Astrocyte (in vitro differentiated cells and primary cell): ENCODE data around the gene EN2. TPM values are rescaled to one million over a fixed set of nuclear protein-coding genes. Genes with fewer than 3 reads are reported as not detected.

ENCODE experiments used
- DNase-seq: peaks from one replicate; pipeline ENCODE4 v3.0.0-alpha.2; 2010; ENCODE audit warnings: low read depth
- FAIRE-seq: peaks from 2 replicates; lab custom pipeline; 2011; peaks lifted over from hg19 to GRCh38; lab: Jason Lieb, UNC
- H2AFZ ChIP-seq: 2 replicates; pipeline ENCODE4 v1.6.0; 2012; ENCODE audit warnings: low read depth, low read length, inconsistent platforms
- H3K27ac ChIP-seq: 2 replicates; pipeline ENCODE4 v1.5.1; 2011; ENCODE audit warnings: low read depth, low read length, inconsistent platforms
- H3K27me3 ChIP-seq: 2 replicates; pipeline ENCODE4 v1.6.0; 2011; ENCODE audit warnings: low read length, inconsistent platforms; ENCODE audit not compliant: insufficient read depth
- H3K36me3 ChIP-seq: 2 replicates; pipeline ENCODE4 v1.5.1; 2011; ENCODE audit warnings: low read length, inconsistent platforms; ENCODE audit not compliant: insufficient read depth
- H3K4me1 ChIP-seq: 2 replicates; pipeline ENCODE4 v1.5.1; 2011; ENCODE audit warnings: low read length, inconsistent platforms; ENCODE audit not compliant: insufficient read depth
- H3K4me2 ChIP-seq: 2 replicates; pipeline ENCODE4 v1.6.0; 2012; ENCODE audit warnings: low read length, inconsistent platforms
- H3K4me3 ChIP-seq: 2 replicates; pipeline ENCODE4 v1.5.1; 2011; ENCODE audit warnings: low read depth, mild to moderate bottlenecking, low read length, inconsistent platforms; ENCODE audit not compliant: insufficient read depth
- H3K79me2 ChIP-seq: 2 replicates; pipeline ENCODE4 v1.6.0; 2012; ENCODE audit warnings: mild to moderate bottlenecking, low read length, inconsistent platforms; ENCODE audit not compliant: insufficient read depth
- H3K9ac ChIP-seq: 2 replicates; pipeline ENCODE4 v1.6.0; 2012; ENCODE audit warnings: mild to moderate bottlenecking, low read length, inconsistent platforms
- H3K9me3 ChIP-seq: 2 replicates; pipeline ENCODE4 v1.5.1; 2012; ENCODE audit warnings: low read depth, mild to moderate bottlenecking, low read length, inconsistent platforms; ENCODE audit not compliant: insufficient read depth
- H4K20me1 ChIP-seq: 2 replicates; pipeline ENCODE4 v1.6.0; 2012; ENCODE audit warnings: low read length, inconsistent platforms; ENCODE audit not compliant: insufficient read depth
- H3K27ac Mint-ChIP-seq: one replicate; pipeline ENCODE4 v1.8.0; 2021; ENCODE audit warnings: mild to moderate bottlenecking, mixed read lengths; ENCODE audit not compliant: unreplicated experiment
- H3K27me3 Mint-ChIP-seq: one replicate; pipeline ENCODE4 v1.8.0; 2021; ENCODE audit warnings: low read depth, mixed read lengths; ENCODE audit not compliant: unreplicated experiment
- H3K36me3 Mint-ChIP-seq: one replicate; pipeline ENCODE4 v1.8.0; 2021; ENCODE audit warnings: low read depth, mixed read lengths; ENCODE audit not compliant: unreplicated experiment
- H3K4me1 Mint-ChIP-seq: one replicate; pipeline ENCODE4 v1.8.0; 2021; ENCODE audit warnings: low read depth, mixed read lengths; ENCODE audit not compliant: unreplicated experiment
- H3K4me3 Mint-ChIP-seq: one replicate; pipeline ENCODE4 v1.8.0; 2021; ENCODE audit warnings: mild to moderate bottlenecking, moderate library complexity, mixed read lengths; ENCODE audit not compliant: unreplicated experiment
- H3K9me3 Mint-ChIP-seq: one replicate; pipeline ENCODE4 v1.8.0; 2021; ENCODE audit warnings: mild to moderate bottlenecking, mixed read lengths; ENCODE audit not compliant: unreplicated experiment
- EZH2 ChIP-seq: IDR thresholded peaks from 2 replicates; pipeline ENCODE4 v1.6.1; 2012; ENCODE audit warnings: mild to moderate bottlenecking, low read length, inconsistent platforms; ENCODE audit not compliant: insufficient read depth
- total RNA-seq: library from RNA; stranded (reverse); gene quantifications from 2 replicates; pipeline ENCODE4 v1.2.1, GENCODE V29; 2021
- TF ChIP-seq, protein P1 (sequence below): IDR thresholded peaks from 2 replicates; pipeline ENCODE4 v1.5.1; 2011; ENCODE audit warnings: low read depth, mild to moderate bottlenecking, inconsistent platforms, low read length, moderate library complexity; ENCODE audit not compliant: insufficient read depth

The EN2 gene
- total RNA-seq, 1 donor from 2014 or later, result not detected

DNA sequence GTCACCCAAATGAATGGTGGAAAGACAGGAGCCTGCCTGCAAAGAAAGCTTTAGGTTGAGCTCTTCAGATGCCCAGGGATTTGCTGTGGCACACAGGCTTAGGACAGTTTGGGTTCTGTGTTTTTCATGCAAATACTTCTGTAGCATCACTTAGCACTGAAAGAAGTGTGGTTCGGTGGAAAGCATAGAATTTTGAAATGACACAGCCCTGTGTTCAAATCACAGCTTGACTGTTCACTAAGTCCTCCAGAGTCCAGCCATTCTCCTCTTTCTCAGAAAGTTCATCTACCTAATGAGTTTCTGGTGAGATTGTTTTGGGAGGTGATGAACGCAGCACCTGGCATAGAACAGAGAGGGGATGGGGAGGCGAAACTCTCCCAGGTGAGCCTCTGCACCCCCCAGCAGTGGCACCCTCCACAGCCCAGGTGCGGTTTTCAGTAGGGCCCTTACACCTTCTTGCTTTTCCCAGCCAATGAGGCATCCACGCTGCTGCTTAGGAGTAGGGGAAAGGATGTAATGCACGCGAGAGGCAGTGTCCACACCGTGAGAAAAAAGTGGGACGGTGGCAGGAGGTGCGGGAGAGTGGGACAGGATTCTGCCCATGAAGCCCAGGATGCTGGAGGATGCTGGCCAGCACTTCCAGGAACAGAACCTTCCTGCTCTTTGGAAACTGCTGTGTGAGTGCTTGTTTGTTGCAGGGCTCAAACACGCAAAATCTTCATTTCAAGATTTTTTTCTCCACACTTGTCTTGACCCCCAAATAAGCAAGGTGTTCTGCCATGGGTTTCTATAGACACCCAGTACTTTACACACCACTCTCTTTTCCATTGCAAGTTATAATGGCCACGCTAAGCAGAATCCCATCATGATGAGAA is 11.6 kb downstream of the EN2 start:
- no peaks in the 10 kb centered on the region for H4K20me1 ChIP-seq
- peaks cover 3% of the 10 kb centered on the region for H3K4me1 ChIP-seq
- H3K9me3 ChIP-seq, result no peaks in the 10 kb centered on the region
- H3K27me3 Mint-ChIP-seq, result peaks cover 79% of the 10 kb centered on the region
- no peak overlapping the region for H3K4me3 ChIP-seq
- TF ChIP-seq, protein P1, sequence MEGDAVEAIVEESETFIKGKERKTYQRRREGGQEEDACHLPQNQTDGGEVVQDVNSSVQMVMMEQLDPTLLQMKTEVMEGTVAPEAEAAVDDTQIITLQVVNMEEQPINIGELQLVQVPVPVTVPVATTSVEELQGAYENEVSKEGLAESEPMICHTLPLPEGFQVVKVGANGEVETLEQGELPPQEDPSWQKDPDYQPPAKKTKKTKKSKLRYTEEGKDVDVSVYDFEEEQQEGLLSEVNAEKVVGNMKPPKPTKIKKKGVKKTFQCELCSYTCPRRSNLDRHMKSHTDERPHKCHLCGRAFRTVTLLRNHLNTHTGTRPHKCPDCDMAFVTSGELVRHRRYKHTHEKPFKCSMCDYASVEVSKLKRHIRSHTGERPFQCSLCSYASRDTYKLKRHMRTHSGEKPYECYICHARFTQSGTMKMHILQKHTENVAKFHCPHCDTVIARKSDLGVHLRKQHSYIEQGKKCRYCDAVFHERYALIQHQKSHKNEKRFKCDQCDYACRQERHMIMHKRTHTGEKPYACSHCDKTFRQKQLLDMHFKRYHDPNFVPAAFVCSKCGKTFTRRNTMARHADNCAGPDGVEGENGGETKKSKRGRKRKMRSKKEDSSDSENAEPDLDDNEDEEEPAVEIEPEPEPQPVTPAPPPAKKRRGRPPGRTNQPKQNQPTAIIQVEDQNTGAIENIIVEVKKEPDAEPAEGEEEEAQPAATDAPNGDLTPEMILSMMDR, result no peak
- no peak for TF ChIP-seq EZH2
- H3K36me3 Mint-ChIP-seq, result no peaks in the 10 kb centered on the region
- H3K79me2 ChIP-seq, result no peaks in the 10 kb centered on the region
- no peak overlapping the region for H3K27ac Mint-ChIP-seq
- peaks cover 83% of the 10 kb centered on the region for H3K27me3 ChIP-seq
- peaks cover 16% of the 10 kb centered on the region for H3K9me3 Mint-ChIP-seq
- no peak overlapping the region for H3K4me2 ChIP-seq
- DNase-seq (no peak), FAIRE-seq (no peak)
- no peak overlapping the region for H3K9ac ChIP-seq
- H2AFZ ChIP-seq, result no peak overlapping the region
- H3K4me1 Mint-ChIP-seq, result peaks cover 19% of the 10 kb centered on the region
- H3K27ac ChIP-seq, result no peak overlapping the region
- no peaks in the 10 kb centered on the region for H3K36me3 ChIP-seq
- no peak overlapping the region for H3K4me3 Mint-ChIP-seq

DNA sequence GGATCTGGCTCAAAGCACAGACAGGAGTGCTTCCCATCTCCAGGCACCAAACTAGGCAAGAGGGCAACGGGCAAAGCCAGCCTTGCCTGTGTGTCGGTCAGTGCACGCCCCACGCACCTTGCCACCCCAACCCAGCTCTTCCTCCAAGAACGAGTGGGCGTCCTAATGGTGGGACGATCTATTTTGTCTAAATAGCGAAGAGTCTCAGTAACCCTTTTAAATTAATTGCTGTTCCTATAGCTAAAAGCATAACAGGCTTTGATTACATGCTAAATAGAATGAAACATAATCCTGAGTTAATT is 12.2 kb downstream of the EN2 start:
- TF ChIP-seq EZH2, result no peak
- TF ChIP-seq, protein P1, result no peak
- H3K9me3 ChIP-seq, result no peaks in the 10 kb centered on the region
- no peak overlapping the region for H2AFZ ChIP-seq
- peaks cover 79% of the 10 kb centered on the region for H3K27me3 Mint-ChIP-seq
- no peaks in the 10 kb centered on the region for H3K79me2 ChIP-seq
- DNase-seq, result no peak
- no peaks in the 10 kb centered on the region for H3K36me3 ChIP-seq
- no peak overlapping the region for H3K27ac ChIP-seq
- H3K4me1 ChIP-seq, result peaks cover 3% of the 10 kb centered on the region
- H3K4me3 Mint-ChIP-seq, result no peak overlapping the region
- H3K36me3 Mint-ChIP-seq, result no peaks in the 10 kb centered on the region
- peaks cover 81% of the 10 kb centered on the region for H3K27me3 ChIP-seq
- H3K4me3 ChIP-seq, result no peak overlapping the region
- no peak for FAIRE-seq
- H4K20me1 ChIP-seq, result no peaks in the 10 kb centered on the region
- H3K9ac ChIP-seq, result no peak overlapping the region
- peaks cover 20% of the 10 kb centered on the region for H3K9me3 Mint-ChIP-seq
- H3K27ac Mint-ChIP-seq, result no peak overlapping the region
- H3K4me1 Mint-ChIP-seq, result peaks cover 19% of the 10 kb centered on the region
- H3K4me2 ChIP-seq, result no peak overlapping the region
